A673 (cell line): ENCODE results near the gene CEACAM18. TPM values are rescaled to one million over a fixed set of nuclear protein-coding genes. Genes with fewer than 3 reads are reported as not detected.

ENCODE experiments used
- BruUV-seq: library from RNA; stranded (reverse); fragments of 400-500 nt; replicated peaks from 2 replicates; lab custom pipeline; 2021; lab: Mats Ljungman, UMichigan
- CTCF ChIA-PET: fragments of 300-600 bp; sonication (Branson Sonifier 250); formaldehyde crosslinking; loops from one replicate; lab custom pipeline; 2022; ENCODE audit warnings: antibody characterized with exemption; lab: Charles Lee
- POLR2A ChIA-PET: fragments of 300-600 bp; sonication (Branson Sonifier 250); formaldehyde crosslinking; loops from one replicate; lab custom pipeline; 2022; ENCODE audit warnings: antibody characterized with exemption; ENCODE audit not compliant: low non-redundant PET; lab: Charles Lee
- DNase-seq: peaks from one replicate; pipeline ENCODE4 v3.0.0-alpha.2; 2015; ENCODE audit warnings: low spot score
- H3K27ac ChIP-seq: fragments of 200-600 bp; sonication (generic); 2 replicates; pipeline ENCODE4 v1.5.1; 2016; ENCODE audit warnings: mixed run types, low read depth, mild to moderate bottlenecking, mixed read lengths, antibody characterized with exemption, low read length; ENCODE audit not compliant: poor library complexity, severe bottlenecking
- H3K27me3 ChIP-seq: fragments of 200-600 bp; sonication (generic); replicated peaks from 2 replicates; pipeline ENCODE4 v1.6.1; 2017; ENCODE audit warnings: mixed run types, low read depth, mild to moderate bottlenecking, mixed read lengths, antibody characterized with exemption, low read length; ENCODE audit not compliant: insufficient read depth, poor library complexity
- H3K36me3 ChIP-seq: fragments of 200-600 bp; sonication (generic); 2 replicates; pipeline ENCODE4 v1.6.1; 2016; ENCODE audit warnings: mixed run types, mild to moderate bottlenecking, mixed read lengths, antibody characterized with exemption, low read length; ENCODE audit not compliant: insufficient read depth, poor library complexity, severe bottlenecking
- H3K4me1 ChIP-seq: fragments of 200-600 bp; sonication (generic); 2 replicates; pipeline ENCODE4 v1.6.1; 2017; ENCODE audit warnings: mixed run types, mild to moderate bottlenecking, mixed read lengths, antibody characterized with exemption, low read length; ENCODE audit not compliant: insufficient read depth, poor library complexity, severe bottlenecking
- H3K4me3 ChIP-seq: fragments of 200-600 bp; sonication (generic); 2 replicates; pipeline ENCODE4 v1.5.1; 2016; ENCODE audit warnings: low read depth, mixed run types, mild to moderate bottlenecking, mixed read lengths, low read length; ENCODE audit not compliant: poor library complexity, severe bottlenecking
- H3K9me3 ChIP-seq: fragments of 200-600 bp; sonication (generic); 2 replicates; pipeline ENCODE4 v1.6.1; 2016; ENCODE audit warnings: mixed run types, low read depth, mild to moderate bottlenecking, mixed read lengths, antibody characterized with exemption, low read length; ENCODE audit not compliant: poor library complexity, severe bottlenecking
- CTCF ChIP-seq: fragments of 300-800, 200-600 bp; sonication (generic); conservative IDR thresholded peaks from 2 replicates; pipeline ENCODE4 v1.5.1; 2017; ENCODE audit warnings: low read depth, mild to moderate bottlenecking, antibody characterized with exemption, low read length, moderate library complexity, mixed read lengths
- EZH2 ChIP-seq: fragments of 200-600 bp; sonication (generic); IDR thresholded peaks from 2 replicates; pipeline ENCODE4 v1.6.1; 2017; ENCODE audit warnings: borderline replicate concordance, low read depth, mild to moderate bottlenecking, mixed read lengths, antibody characterized with exemption, low read length; ENCODE audit not compliant: poor library complexity, severe bottlenecking
- intact Hi-C: fragments of 100-400 bp; cut with micrococcal nuclease; formaldehyde crosslinking; loops from one replicate; pipeline ENCODE4 v1.10.0; 2022; ENCODE audit not compliant: unreplicated experiment
- total RNA-seq: library from RNA; stranded (reverse); gene quantifications from 2 replicates; pipeline ENCODE4 v1.2.3, GENCODE V29; 2021

CEACAM18 gene
- total RNA-seq, 1 experiment from 2014 or later = not detected

GRCh38 chr19:51469629-51470028, 8.7 kb upstream of the CEACAM18 start:
- intact Hi-C loops = loop anchor here (5.0 to 10.0 kb wide), 2 partner anchors 308 to 335 kb away; no protein-coding TSS in a partner anchor
- CTCF ChIA-PET = no interaction called here
- H3K4me1 ChIP-seq = no peaks in the 10 kb centered on the region
- no peak overlapping the region for H3K27ac ChIP-seq
- BruUV-seq = no TSS peak
- H3K36me3 ChIP-seq = no peaks in the 10 kb centered on the region
- DNase-seq = no peak
- no peaks in the 10 kb centered on the region for H3K9me3 ChIP-seq
- peaks cover 71% of the 10 kb centered on the region for H3K27me3 ChIP-seq
- POLR2A ChIA-PET = no interaction called here
- no peak overlapping the region for H3K4me3 ChIP-seq
- TF ChIP-seq CTCF (no peak), EZH2 (no peak)

GRCh38 chr19:51470966-51471365, 7.4 kb upstream of the CEACAM18 start:
- intact Hi-C loops = loop anchor here (5.0 to 10.0 kb wide), 2 partner anchors 306 to 334 kb away; no protein-coding TSS in a partner anchor
- no peak overlapping the region for H3K4me3 ChIP-seq
- TF ChIP-seq EZH2 (no peak), CTCF (no peak)
- POLR2A ChIA-PET = no interaction called here
- H3K4me1 ChIP-seq = no peaks in the 10 kb centered on the region
- H3K9me3 ChIP-seq = no peaks in the 10 kb centered on the region
- no TSS peak for BruUV-seq
- peaks cover 70% of the 10 kb centered on the region for H3K27me3 ChIP-seq
- H3K36me3 ChIP-seq = no peaks in the 10 kb centered on the region
- DNase-seq = no peak
- CTCF ChIA-PET = interaction anchor here (1.1 kb wide), 1 partner anchor 186 kb away, joined by 5 read pairs; no protein-coding TSS in a partner anchor
- no peak overlapping the region for H3K27ac ChIP-seq

GRCh38 chr19:51471527-51471926, 6.8 kb upstream of the CEACAM18 start:
- no peaks in the 10 kb centered on the region for H3K4me1 ChIP-seq
- no peak for TF ChIP-seq CTCF
- no peak for TF ChIP-seq EZH2
- ChIA-PET CTCF (interaction anchor here (0.7 to 1.1 kb wide), 2 partner anchors 80 to 185 kb away, joined by 3 to 5 read pairs; no protein-coding TSS in a partner anchor), POLR2A (no interaction called here)
- no peak overlapping the region for H3K27ac ChIP-seq
- no peak for DNase-seq
- no peak overlapping the region for H3K4me3 ChIP-seq
- no peaks in the 10 kb centered on the region for H3K36me3 ChIP-seq
- H3K9me3 ChIP-seq = no peaks in the 10 kb centered on the region
- no TSS peak for BruUV-seq
- peaks cover 66% of the 10 kb centered on the region for H3K27me3 ChIP-seq
- intact Hi-C loops = loop anchor here (5.0 to 10.0 kb wide), 2 partner anchors 306 to 333 kb away; no protein-coding TSS in a partner anchor
